ENCODE measurements around the gene COASY.

COASY gene

DNA sequence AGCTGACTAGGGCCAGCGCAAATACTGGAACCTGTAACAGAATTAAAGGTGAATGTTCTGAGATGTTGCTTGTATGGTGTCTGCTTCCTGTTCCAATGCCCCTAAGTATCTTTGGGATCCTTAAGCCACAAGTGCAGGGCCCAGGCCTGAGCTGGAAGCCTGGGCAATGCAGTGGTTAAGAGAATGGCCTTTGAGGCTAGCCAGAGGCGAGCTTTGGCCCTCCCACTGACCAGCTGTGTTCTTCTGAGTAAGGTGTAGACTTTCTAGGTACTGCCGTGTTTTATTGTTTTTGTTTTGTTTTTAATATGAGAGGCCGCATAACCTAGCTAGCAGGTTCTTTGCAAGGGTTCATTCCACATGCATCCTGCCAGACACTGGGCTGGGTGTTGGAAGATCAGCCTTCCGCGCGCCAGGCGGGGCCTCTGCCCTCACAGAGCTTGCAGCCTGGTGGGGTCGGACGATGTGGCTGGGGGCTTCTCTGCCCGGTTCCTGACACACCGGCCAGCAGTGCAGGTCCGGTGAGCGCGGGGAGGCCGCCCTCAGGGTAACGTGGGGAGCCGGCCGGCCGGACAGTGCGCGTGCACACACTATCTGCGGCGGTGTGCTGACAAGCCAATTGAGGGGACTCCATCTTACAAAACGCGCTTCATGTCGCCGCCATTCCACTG, 4.4 kb downstream of the COASY start:
- H3K4me1 Mint-ChIP-seq: peaks cover 31% of the 10 kb centered on the region
- no peak for DNase-seq (ENCODE audit: low spot score in 2 of 2)
- H3K36me3 Mint-ChIP-seq: peaks cover 7% of the 10 kb centered on the region

GRCh38 chr17:42566883-42567573, 5.1 kb downstream of the COASY start, which contains the start of gene MLX:
Gene MLX (plus strand): TSS chr17:42567100. CDS start chr17:42567125, 25 bp downstream.
- Mint-ChIP-seq H3K4me3 (peak within 1 kb of the TSS; percentile 95), H3K27me3 (no peaks in the 10 kb centered on the region), H3K4me1 (peaks cover 27% of the 10 kb centered on the region), H3K27ac (peak within 1 kb of the TSS; percentile 89), H3K36me3 (peaks cover 9% of the 10 kb centered on the region), H3K9me3 (no peaks in the 10 kb centered on the region)
- ATAC-seq (ENCODE audit: low read depth) (peak; percentile 83), DNase-seq (ENCODE audit: low spot score in 2 of 2) (peak; percentile 85 to 86)

More for the DNA sequence above, 4.4 kb downstream of the COASY start:
- ATAC-seq (ENCODE audit: low read depth): no peak
- Mint-ChIP-seq H3K27ac (peak overlapping the region; percentile 89), H3K4me3 (peak overlapping the region; percentile 95), H3K27me3 (no peaks in the 10 kb centered on the region), H3K9me3 (no peaks in the 10 kb centered on the region)

- no peak for ATAC-seq (ENCODE audit: low read depth)
- Mint-ChIP-seq H3K27ac (peak overlapping the region; percentile 64), H3K36me3 (peaks cover 16% of the 10 kb centered on the region), H3K9me3 (no peaks in the 10 kb centered on the region), H3K27me3 (no peaks in the 10 kb centered on the region), H3K4me1 (peaks cover 16% of the 10 kb centered on the region), H3K4me3 (peak overlapping the region; percentile 39)
- no peak for DNase-seq (ENCODE audit: low spot score in 2 of 2)
Measured at GRCh38 chr17:42568341-42569111, 6.6 kb downstream of the COASY start.

DNA sequence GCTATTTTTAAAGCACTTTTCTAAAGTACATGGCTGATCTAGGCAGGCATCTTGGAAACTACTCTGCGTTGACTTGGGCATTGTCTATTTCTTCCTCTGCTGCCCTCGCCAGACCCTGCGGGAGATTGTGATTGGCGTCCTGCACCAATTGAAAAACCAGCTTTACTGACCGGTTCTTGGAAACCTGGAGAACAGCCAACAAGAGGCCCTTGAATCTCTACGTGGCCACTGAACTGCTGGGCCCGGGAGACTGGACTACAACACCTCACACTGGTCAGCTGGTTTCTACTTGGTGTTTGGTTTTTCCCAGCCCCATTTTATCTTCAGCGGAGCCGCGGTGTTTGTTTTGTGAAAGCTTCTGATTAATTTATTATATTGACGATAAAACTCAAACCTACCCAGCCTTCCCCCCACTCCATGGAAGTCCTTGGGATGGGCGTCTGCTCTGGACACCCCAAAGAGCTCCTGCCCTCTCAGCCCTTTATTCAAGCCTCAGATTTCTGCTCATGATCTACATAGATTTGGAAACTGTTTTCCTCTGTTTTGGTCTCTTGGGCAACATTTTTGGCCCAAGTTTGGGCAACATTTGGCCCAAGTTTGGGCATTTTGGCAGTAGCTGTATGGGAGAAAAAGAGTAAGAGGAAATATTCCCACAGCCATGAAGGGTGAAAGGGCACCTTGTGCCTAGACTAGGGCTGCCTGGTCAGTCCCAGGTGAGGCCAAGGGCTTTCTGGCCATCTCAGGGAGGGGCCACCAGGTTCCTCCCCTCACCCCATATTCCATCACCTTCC, 9.7 kb downstream of the COASY start:
- DNase-seq (ENCODE audit: low spot score in 2 of 2) (no peak), ATAC-seq (ENCODE audit: low read depth) (no peak)
- H3K4me1 Mint-ChIP-seq: peaks cover 15% of the 10 kb centered on the region
- no peaks in the 10 kb centered on the region for H3K27me3 Mint-ChIP-seq
- H3K36me3 Mint-ChIP-seq: peaks cover 20% of the 10 kb centered on the region
- H3K4me3 Mint-ChIP-seq: no peak overlapping the region
- no peaks in the 10 kb centered on the region for H3K9me3 Mint-ChIP-seq
- no peak overlapping the region for H3K27ac Mint-ChIP-seq

DNA sequence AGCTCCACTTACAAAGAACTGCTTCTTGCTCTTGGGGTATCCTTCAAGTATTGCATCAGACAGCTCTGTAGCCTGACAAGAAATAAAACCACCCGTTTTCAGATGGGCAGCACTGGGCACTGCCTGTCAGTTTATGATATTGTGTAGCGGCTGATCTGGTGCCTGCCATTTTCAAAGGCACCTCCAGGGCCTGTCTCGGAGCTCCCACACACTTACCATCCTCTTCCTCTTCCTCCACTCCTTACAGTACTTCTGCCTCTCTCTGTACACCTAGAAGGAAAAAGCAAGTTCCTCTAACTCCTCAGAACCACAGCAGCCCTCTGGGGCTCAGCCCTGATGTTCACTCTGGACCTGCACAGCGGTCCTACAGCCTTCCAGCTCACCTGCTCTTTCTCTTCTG, 11.1 kb downstream of the COASY start:
- DNase-seq (ENCODE audit: low spot score in 2 of 2) (no peak), ATAC-seq (ENCODE audit: low read depth) (no peak)
- Mint-ChIP-seq H3K4me1 (peaks cover 18% of the 10 kb centered on the region), H3K36me3 (peaks cover 18% of the 10 kb centered on the region), H3K27me3 (no peaks in the 10 kb centered on the region), H3K4me3 (no peak overlapping the region), H3K27ac (no peak overlapping the region), H3K9me3 (no peaks in the 10 kb centered on the region)

DNA sequence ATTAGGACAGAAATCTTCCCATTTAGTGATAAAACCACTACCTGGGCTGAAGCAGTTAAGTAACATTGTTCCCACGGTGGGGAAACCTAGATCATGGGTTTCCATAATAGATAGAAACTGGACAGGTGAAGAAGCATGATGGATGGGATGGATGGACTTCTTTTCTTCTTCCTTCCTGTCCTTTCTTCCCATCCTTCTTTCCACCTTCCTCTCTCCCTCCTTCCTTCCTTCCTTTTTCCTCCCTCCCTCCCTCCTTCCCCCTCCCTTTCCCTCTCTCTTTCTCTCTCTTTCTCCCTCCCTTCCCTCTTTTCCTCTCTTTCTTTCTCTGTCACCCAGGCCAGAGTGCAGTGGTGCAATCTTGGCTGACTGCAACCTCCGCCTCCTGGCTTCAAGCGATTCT, 12.5 kb downstream of the COASY start:
- no peak overlapping the region for H3K4me3 Mint-ChIP-seq
- H3K36me3 Mint-ChIP-seq: peaks cover 16% of the 10 kb centered on the region
- H3K27me3 Mint-ChIP-seq: no peaks in the 10 kb centered on the region
- no peak overlapping the region for H3K27ac Mint-ChIP-seq
- DNase-seq (ENCODE audit: low spot score in 2 of 2) (no peak), ATAC-seq (ENCODE audit: low read depth) (no peak)
- peaks cover 16% of the 10 kb centered on the region for H3K4me1 Mint-ChIP-seq
- no peaks in the 10 kb centered on the region for H3K9me3 Mint-ChIP-seq

- Mint-ChIP-seq H3K36me3 (peaks cover 19% of the 10 kb centered on the region), H3K27me3 (no peaks in the 10 kb centered on the region), H3K27ac (peak overlapping the region; percentile 89), H3K4me3 (peak overlapping the region; percentile 96), H3K4me1 (peaks cover 18% of the 10 kb centered on the region), H3K9me3 (no peaks in the 10 kb centered on the region)
- no peak for ATAC-seq (ENCODE audit: low read depth)
- no peak for DNase-seq (ENCODE audit: low spot score in 2 of 2)
Measured at GRCh38 chr17:42577140-42577531, 15.2 kb downstream of the COASY start.

- Mint-ChIP-seq H3K36me3 (peaks cover 18% of the 10 kb centered on the region), H3K27me3 (no peaks in the 10 kb centered on the region), H3K4me1 (peaks cover 18% of the 10 kb centered on the region), H3K9me3 (no peaks in the 10 kb centered on the region), H3K27ac (peak within 1 kb of the TSS; percentile 89), H3K4me3 (peak within 1 kb of the TSS; percentile 96)
- peak; percentile 79 to 86 for DNase-seq (ENCODE audit: low spot score in 2 of 2)
- ATAC-seq (ENCODE audit: low read depth): peak; percentile 90
Measured at GRCh38 chr17:42577532-42578281, 15.8 kb downstream of the COASY start, which contains the start of gene PSMC3IP. Gene PSMC3IP (minus strand): TSS chr17:42577729. CDS start chr17:42577686, 43 bp downstream.

GRCh38 chr17:42578282-42578869, 16.4 kb downstream of the COASY start:
- DNase-seq (ENCODE audit: low spot score in 2 of 2) (peak; percentile 68 to 85), ATAC-seq (ENCODE audit: low read depth) (peak; percentile 57)
- Mint-ChIP-seq H3K9me3 (no peaks in the 10 kb centered on the region), H3K36me3 (peaks cover 19% of the 10 kb centered on the region), H3K27ac (peak overlapping the region; percentile 89), H3K27me3 (no peaks in the 10 kb centered on the region), H3K4me1 (peaks cover 18% of the 10 kb centered on the region), H3K4me3 (peak overlapping the region; percentile 96)

- peaks cover 19% of the 10 kb centered on the region for H3K4me1 Mint-ChIP-seq
- DNase-seq (ENCODE audit: low spot score in 2 of 2) (no peak), ATAC-seq (ENCODE audit: low read depth) (no peak)
- H3K9me3 Mint-ChIP-seq: no peaks in the 10 kb centered on the region
- no peaks in the 10 kb centered on the region for H3K27me3 Mint-ChIP-seq
- peak overlapping the region; percentile 37 for H3K4me3 Mint-ChIP-seq
- peaks cover 15% of the 10 kb centered on the region for H3K36me3 Mint-ChIP-seq
- no peak overlapping the region for H3K27ac Mint-ChIP-seq
Measured at GRCh38 chr17:42579794-42580551, 18.0 kb downstream of the COASY start.

DNA sequence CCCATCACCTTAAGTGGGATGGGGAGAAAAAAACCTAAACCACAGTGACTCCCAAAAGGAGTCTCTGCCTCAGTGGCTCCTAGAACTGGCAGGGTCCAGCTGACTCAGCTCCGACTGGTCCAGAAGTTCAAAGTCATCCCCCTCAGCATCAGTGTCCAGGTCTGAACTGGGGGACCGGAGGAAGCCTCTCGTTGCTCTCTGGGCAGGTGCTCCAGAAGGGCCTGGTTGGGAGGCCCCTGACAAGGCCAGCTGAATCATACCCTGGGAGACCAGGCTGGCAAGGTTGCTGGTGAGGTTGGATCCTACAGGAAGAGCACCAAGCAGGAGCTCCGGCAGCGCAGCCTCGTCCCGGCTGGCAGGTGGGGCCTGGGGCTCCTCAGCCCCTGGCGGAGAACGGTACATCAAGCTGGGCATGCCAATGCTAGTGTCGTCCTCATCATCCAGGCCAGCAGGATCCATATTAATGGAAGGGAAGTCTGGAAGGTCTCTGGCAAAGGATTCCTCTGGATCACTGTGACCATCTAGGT, 19.9 kb downstream of the COASY start:
- H3K4me1 Mint-ChIP-seq: peaks cover 26% of the 10 kb centered on the region

DNA sequence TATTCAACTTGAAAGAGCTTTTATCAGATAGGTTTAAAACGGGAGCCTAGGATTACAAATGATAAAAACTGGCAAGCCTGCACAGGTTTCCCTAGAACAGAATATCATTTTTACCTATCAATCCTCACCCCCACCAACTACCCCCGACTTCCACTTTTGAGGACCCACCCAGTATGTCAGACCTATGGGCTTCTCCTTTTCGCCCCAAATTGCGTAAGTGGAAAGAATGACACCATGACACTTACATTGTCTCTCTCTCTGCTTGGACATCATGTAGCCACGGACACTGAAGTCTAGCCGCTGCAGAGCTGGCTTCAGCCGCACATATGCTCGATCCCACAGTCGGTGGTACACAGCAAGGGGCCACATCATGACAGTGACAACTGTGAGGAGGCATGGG, 22.9 kb downstream of the COASY start:
- Mint-ChIP-seq H3K36me3 (peaks cover 21% of the 10 kb centered on the region), H3K4me1 (peaks cover 27% of the 10 kb centered on the region), H3K27ac (no peak overlapping the region), H3K27me3 (no peaks in the 10 kb centered on the region), H3K4me3 (no peak overlapping the region), H3K9me3 (no peaks in the 10 kb centered on the region)
- ATAC-seq (ENCODE audit: low read depth): no peak
- no peak for DNase-seq (ENCODE audit: low spot score in 2 of 2)

More for the DNA sequence above, 19.9 kb downstream of the COASY start:
- Mint-ChIP-seq H3K9me3 (no peaks in the 10 kb centered on the region), H3K27ac (no peak overlapping the region), H3K4me3 (no peak overlapping the region), H3K36me3 (peaks cover 16% of the 10 kb centered on the region), H3K27me3 (no peaks in the 10 kb centered on the region)
- DNase-seq (ENCODE audit: low spot score in 2 of 2): no peak
- no peak for ATAC-seq (ENCODE audit: low read depth)

Measured in memory B cell (primary cell).